CD4-positive, alpha-beta T cell treated with Interleukin-12 subunit alpha and Interleukin-12 subunit beta, for 1 hour (primary cell): ENCODE measurements around the gene GLI1.
A peak's percentile ranks its signal among the peaks of the same experiment; 100 is the strongest.
"Not testable (repeated sequence)": the region's sequence is repeated elsewhere in the genome, so short reads cannot be mapped to it uniquely, and the experiment has no call there.

Experiments
- DNase-seq: peaks from one replicate; pipeline ENCODE4 v3.0.0-alpha.2; 2020

Gene GLI1

DNA sequence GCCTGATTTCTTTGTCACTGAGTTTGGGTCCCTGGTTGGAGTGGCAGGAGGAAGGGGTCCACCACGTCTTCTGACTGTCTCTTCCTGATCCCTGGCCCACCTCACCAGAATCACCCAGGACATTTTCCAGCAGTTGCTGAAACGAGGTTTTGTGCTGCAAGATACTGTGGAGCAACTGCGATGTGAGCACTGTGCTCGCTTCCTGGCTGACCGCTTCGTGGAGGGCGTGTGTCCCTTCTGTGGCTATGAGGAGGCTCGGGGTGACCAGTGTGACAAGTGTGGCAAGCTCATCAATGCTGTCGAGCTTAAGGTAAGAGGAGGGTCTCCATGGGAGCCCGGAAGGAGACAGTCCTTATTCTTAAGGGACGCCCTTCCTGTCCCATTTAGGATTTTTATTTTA, 40.6 kb downstream of the GLI1 start:
- no peak for DNase-seq

GRCh38 chr12:57502311-57502969, 42.9 kb downstream of the GLI1 start:
- not testable (repeated sequence) for DNase-seq

DNA sequence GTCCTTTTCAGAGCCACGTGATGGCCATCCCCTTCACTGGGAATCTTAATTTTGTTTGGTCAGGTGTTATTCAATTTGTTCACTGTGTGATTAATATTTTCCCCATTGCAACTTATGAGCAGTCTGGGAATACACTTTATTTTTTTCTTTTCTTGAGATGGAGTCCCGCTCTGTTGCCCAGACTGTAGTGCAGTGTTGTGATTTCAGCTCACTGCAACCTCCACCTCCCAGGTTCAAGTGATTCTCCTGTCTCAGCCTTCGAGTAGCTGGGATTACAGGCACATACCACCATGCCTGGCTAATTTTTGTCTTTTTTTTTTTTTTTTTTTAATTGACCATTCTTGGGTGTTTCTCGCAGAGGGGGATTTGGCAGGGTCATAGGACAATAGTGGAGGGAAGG, 47.0 kb downstream of the GLI1 start:
- not testable (repeated sequence) for DNase-seq

GRCh38 chr12:57507796-57508195, 48.2 kb downstream of the GLI1 start:
- not testable (repeated sequence) for DNase-seq

- DNase-seq = no peak
Observed at GRCh38 chr12:57511161-57511560, 51.6 kb downstream of the GLI1 start.

DNA sequence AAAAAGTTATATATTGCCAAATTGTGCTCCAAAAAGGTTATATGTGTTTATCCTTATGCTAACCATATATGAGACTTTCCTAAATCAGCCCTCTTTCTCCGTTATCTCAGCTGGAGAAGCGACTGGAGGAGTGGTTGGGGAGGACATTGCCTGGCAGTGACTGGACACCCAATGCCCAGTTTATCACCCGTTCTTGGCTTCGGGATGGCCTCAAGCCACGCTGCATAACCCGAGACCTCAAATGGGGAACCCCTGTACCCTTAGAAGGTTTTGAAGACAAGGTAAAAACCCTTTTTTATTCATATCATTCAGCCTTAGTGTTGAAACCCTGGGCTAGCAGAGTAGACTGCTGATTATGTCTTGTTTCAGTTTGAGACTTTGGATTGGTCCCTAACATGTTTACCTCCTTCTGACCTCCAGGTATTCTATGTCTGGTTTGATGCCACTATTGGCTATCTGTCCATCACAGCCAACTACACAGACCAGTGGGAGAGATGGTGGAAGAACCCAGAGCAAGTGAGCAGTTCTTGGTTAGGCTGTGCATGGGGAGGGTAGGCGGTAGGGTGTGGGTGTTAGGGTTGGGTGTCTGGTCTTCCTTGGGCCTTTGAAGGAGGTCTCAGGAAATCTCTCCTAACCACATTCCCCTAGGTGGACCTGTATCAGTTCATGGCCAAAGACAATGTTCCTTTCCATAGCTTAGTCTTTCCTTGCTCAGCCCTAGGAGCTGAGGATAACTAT, 52.2 kb downstream of the GLI1 start:
- DNase-seq = no peak

GRCh38 chr12:57512665-57513064, 53.1 kb downstream of the GLI1 start:
- DNase-seq = no peak

- no peak for DNase-seq
Observed at GRCh38 chr12:57513266-57513665, 53.7 kb downstream of the GLI1 start.

DNA sequence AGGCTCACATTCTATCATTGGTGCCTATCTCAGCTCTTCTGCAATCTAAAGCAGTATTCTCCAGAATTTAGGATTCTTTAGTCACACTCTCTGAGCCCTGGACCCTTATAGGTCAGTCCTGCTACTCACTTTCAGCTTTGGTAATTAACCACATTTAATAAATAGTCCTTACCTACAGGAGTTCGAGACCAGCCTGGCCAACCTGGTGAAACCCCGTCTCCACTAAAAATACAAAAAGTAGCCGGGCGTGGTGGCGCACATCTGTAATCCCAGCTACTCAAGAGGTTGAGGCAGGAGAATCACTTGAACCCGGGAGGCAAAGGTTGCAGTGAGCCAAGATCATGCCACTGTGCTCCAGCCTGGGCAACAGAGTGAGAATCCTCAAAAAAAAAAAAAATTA, 54.1 kb downstream of the GLI1 start:
- DNase-seq = not testable (repeated sequence)

DNA sequence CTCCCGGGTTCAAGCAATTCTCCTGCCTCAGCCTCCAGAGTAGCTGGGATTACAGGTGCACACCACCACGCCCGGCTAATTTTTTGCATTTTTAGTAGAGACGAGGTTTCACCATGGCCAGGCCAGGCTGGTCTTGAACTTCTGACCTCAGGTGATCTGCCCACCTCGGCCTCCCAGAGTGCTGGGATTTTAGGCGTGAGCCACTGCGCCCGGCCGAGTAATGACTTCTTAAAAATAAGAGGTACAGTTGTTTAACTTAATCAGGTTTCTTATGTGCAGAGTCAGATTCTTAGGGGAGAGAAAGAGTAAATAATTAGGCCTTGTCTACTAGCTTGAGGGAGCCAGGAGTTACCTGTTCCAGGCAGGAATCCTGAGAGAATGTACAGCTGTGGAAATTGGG, 54.7 kb downstream of the GLI1 start:
- not testable (repeated sequence) for DNase-seq

GRCh38 chr12:57514720-57515407, 55.3 kb downstream of the GLI1 start:
- DNase-seq = no peak

DNA sequence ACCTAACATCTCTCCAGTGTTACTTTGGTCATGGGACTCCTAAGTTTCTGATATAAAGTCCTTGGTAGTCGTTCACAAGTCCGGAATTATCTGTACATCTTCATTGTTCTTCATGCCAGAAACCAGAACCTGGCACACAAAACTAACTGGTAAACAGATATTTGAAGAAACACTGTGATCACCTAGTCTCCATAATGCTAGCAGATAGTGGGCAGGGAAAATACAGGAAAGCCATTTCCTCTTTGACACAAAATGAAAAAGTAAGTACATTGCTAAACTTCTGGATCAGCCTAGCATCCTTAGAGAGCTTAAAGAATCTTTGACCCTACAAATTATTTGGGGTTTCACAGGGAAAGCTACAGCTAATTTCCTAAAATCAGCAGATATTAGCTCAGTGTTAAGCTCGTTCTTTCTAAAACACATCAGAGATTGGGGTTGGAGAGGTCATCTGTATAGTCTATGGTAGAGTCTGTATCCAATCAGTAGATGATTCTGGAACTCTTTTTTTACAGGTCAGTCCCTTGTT, 55.9 kb downstream of the GLI1 start:
- DNase-seq = no peak

GRCh38 chr12:57515934-57516541, 56.5 kb downstream of the GLI1 start:
- no peak for DNase-seq

DNA sequence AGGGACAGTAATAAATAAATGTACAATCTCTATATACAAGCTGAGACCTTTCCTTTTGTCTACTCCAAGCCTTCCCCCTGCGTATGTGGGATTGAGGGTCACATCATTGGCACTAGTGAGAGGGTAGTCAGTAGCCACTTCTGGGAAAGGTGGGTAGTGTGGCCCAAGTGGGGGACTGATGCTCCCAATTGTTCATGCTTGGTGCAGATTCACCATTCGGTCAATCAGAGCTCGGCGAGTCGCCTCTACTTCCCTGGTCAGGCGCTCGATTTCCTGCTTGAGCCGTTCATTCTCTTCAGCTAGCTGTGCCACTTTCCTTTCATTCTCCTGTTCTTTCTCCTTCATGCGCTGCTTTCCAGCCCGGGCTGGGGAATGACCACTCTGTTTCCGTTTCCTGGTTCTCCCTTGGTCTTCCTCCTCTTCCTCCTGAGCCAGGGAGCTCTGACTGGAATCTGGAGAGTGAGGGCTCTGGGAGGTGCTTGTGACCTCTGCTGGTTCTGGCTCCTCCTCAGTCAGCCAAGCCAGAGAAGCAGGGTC, 57.1 kb downstream of the GLI1 start:
- DNase-seq = no peak

GRCh38 chr12:57517187-57517586, 57.6 kb downstream of the GLI1 start:
- no peak for DNase-seq

DNA sequence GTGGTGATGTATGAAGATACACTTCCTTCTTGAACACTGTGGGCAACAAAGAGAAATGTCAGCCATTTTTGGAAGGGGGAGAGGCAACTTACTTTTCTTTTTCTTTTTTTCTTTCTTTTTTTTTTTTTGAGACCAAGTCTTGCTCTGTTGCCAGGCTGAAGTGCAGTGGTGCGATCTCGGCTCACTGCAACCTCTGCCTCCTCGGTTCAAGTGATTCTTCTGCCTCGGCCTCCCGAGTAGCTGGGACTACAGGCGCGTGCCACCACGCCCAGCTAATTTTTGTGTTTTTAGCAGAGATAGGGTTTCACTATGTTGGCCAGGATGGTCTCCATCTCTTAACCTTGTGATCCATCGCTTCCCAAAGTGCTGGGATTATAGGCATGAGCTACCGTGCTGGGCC, 58.1 kb downstream of the GLI1 start:
- not testable (repeated sequence) for DNase-seq

GRCh38 chr12:57518176-57518919, 58.8 kb downstream of the GLI1 start:
- no peak for DNase-seq

- DNase-seq = no peak
Observed at GRCh38 chr12:57518920-57519795, 59.6 kb downstream of the GLI1 start.

DNA sequence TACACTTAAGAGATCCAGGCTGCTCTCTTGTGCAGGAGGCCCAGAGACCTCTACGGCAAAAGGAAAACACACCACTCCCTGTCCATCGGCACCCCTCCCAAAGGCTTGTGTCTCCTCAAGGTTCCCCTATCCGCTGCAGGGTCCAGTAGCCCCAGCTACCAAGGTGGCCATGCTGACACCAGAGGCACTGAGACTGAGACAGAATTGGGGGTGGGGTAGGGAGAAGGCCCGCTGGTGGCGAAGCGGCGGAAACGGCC, 60.1 kb downstream of the GLI1 start:
- DNase-seq = peak; percentile 26

DNA sequence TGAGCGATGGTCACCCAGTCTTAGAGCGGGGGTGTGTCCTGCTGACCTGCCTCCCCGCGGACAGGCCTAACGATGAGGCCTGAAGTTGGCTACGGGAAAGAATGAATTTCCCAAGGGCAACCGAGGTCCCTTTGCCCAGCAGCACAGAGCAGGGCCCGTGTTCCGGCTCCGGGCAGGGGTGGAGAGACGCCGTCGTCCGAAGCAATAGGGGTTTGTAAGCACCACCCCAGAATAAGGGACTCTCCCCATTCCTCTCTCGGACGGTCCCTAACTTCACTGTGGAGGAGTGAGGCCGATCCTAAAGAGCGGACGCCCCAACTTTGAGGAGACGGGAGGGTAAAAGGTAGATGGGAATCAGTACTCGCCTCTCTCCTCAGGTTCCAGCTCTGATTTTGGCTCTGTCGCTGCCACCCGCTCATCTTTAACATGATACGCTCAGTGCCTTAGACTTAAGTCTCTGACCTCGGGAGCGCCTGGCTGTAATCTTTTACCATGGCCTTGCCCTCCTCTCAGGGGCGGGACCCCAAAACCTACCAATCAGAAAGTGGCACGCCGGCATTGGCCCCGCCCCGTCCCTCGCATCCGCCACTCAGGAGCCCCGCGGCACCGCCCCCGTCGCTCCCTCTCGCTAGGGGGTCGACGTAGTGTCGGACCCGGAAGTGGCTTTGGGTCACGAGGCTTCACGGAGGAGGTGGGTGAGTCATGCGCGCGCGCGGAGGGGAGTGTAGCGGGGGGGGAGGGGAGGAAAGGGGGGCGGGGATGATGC, 60.7 kb downstream of the GLI1 start, which contains the start of gene DDIT3:
Gene DDIT3 (minus strand): TSS at position 462 of the 766 bp plus-strand sequence. CDS start 3,108 bp downstream, outside the sequence.
- DNase-seq = peak; percentile 100
